ENCODE measurements around the gene PTGER1. TPM values are rescaled to one million over a fixed set of nuclear protein-coding genes. Genes with fewer than 3 reads are reported as not detected.
A peak's percentile ranks its signal among the peaks of the same experiment; 100 is the strongest.

Gene PTGER1
- total and polyA plus RNA-seq, 2 of the 8 experiments (the other 6 are each of a cell fraction or from before 2014, with no cell fraction given) = 0.20 to 0.41 TPM

GRCh38 chr19:14450168-14450874 is 24.8 kb downstream of the PTGER1 start:
- Histone ChIP-seq H3K4me3 (ENCODE audit: extremely low read depth in 1 of 4, insufficient read depth in 2 of 4, low read depth in 3 of 4, low read length in 4 of 4) (no peak overlapping the region), H4K20me1 (replicated peaks in 1 of 2; ENCODE audit: control insufficient read depth in 1 of 2, insufficient read depth in 2 of 2, low read length in 2 of 2) (peaks cover 6 to 7% of the 10 kb centered on the region in 2 experiments), H2AK5ac (ENCODE audit: low read depth, low read length) (peak overlapping the region; percentile 26; the same call in 1 of the 2 replicates), H3K23me2 (ENCODE audit: low read depth, low read length) (no peaks in the 10 kb centered on the region; the same call in 1 of the 2 replicates), H3K4me2 (ENCODE audit: insufficient read depth in 1 of 2, low read depth in 2 of 2, low read length in 2 of 2) (no peak overlapping the region), H2AFZ (ENCODE audit: low read length) (no peak overlapping the region), H4K5ac (ENCODE audit: insufficient read length, low read depth, low read length) (no peak overlapping the region), H2BK20ac (ENCODE audit: low read length) (0 out of 2 replicates have a peak overlapping the region, but pooled peaks have one; percentile 13), H3K36me3 (ENCODE audit: control insufficient read depth in 2 of 4, insufficient read depth in 4 of 4, low read length in 3 of 4) (peaks cover 10 to 46% (median 27%) of the 10 kb centered on the region in 4 experiments; a peak in 6 of 8 replicates), H2BK12ac (ENCODE audit: low read depth, low read length) (peak overlapping the region; percentile 1; the same call in 1 of the 2 replicates), H3K14ac (ENCODE audit: insufficient read length) (no peak overlapping the region), H3K4ac (replicated peaks; ENCODE audit: insufficient read length, low read depth, low read length) (no peak overlapping the region), H3K79me1 (ENCODE audit: low read depth, low read length) (peaks cover 2% of the 10 kb centered on the region; the same call in 1 of the 2 replicates), H2BK120ac (replicated peaks; ENCODE audit: low read depth, low read length) (no peak overlapping the region), H3K4me1 (replicated peaks in 1 of 4; ENCODE audit: control insufficient read depth in 3 of 4, insufficient read depth in 4 of 4, low read length in 3 of 4) (peaks cover 0 to 4% (median 0%) of the 10 kb centered on the region in 4 experiments; a peak in 1 of 7 replicates), H3K56ac (replicated peaks; ENCODE audit: insufficient read length, low read depth, low read length) (no peak overlapping the region), H3K9me3 (ENCODE audit: insufficient read depth in 2 of 2, low read depth in 1 of 2, low read length in 1 of 2) (no peaks in the 10 kb centered on the region), H2BK5ac (ENCODE audit: low read depth, low read length) (peak overlapping the region; percentile 52; the same call in 1 of the 2 replicates), H4K91ac (replicated peaks; ENCODE audit: insufficient read length, low read length) (no peak overlapping the region), H3K9ac (replicated peaks in 1 of 4; ENCODE audit: extremely low read depth in 1 of 4, low read depth in 3 of 4, low read length in 3 of 4) (no peak overlapping the region), H3K79me2 (ENCODE audit: control insufficient read depth in 1 of 2, insufficient read depth in 2 of 2, low read length in 2 of 2) (no peaks in the 10 kb centered on the region), H3K23ac (ENCODE audit: insufficient read length) (no peak overlapping the region), H3K18ac (ENCODE audit: extremely low read depth, low read length) (no peak overlapping the region; the same call in 1 of the 2 replicates), H4K8ac (ENCODE audit: extremely low read depth, insufficient read depth, low read length) (no peak overlapping the region), H2BK15ac (ENCODE audit: low read length) (no peak overlapping the region), H3K27me3 (replicated peaks in 1 of 4; ENCODE audit: control insufficient read depth in 3 of 4, extremely low read depth in 1 of 4, insufficient read depth in 3 of 4, low read length in 3 of 4) (no peaks in the 10 kb centered on the region), H3K27ac (ENCODE audit: low read depth, low read length) (no peak overlapping the region)
- FAIRE-seq = no peak
- WGBS, 2 experiments (ENCODE audit: extremely low coverage in 1 of 2, insufficient coverage in 1 of 2, insufficient read length in 1 of 2, insufficient replicate concordance in 2 of 2, low coverage in 1 of 2, low lambda C conversion rate in 2 of 2, missing lambda C conversion rate in 1 of 2) = 76% methylated on average over 25 of the region's 30 CpGs; no CpG with 5 or more reads in 1 of the 2 experiments
- POLR2A ChIA-PET (ENCODE audit: partially characterized antibody) = interaction anchor here (0.6 to 2.7 kb wide), 10 partner anchors 11 to 76 kb away, joined by 3 to 10 read pairs (median 4); partner anchors contain the start of gene PTGER1
- peak; percentile 94 to 99 for DNase-seq (ENCODE audit: low read depth in 1 of 2, low spot score in 2 of 2)
- CTCF ChIA-PET (ENCODE audit: partially characterized antibody) = interaction anchor here (0.6 to 2.8 kb wide), 5 partner anchors 16 to 30 kb away, joined by 3 to 20 read pairs (median 5); partner anchors contain the start of genes PKN1 and PTGER1
- TF ChIP-seq CBX5 (IDR thresholded peaks at IDR 0.05; ENCODE audit: low read depth, low read length) (no peak), EGR1 (IDR thresholded peaks at IDR 0.05; ENCODE audit: borderline replicate concordance, low read depth, low read length) (no peak), CHD2 (IDR thresholded peaks at IDR 0.05; ENCODE audit: low read length) (no peak), NANOG (IDR thresholded peaks at IDR 0.05; ENCODE audit: insufficient read depth, low read depth, low read length, poor library complexity, severe bottlenecking) (no peak), RBBP5 (IDR thresholded peaks at IDR 0.05; ENCODE audit: borderline replicate concordance, low read depth, low read length) (no peak), CTBP2 (IDR thresholded peaks at IDR 0.05; ENCODE audit: borderline replicate concordance, insufficient read depth, insufficient read length, low read length) (no peak), CTCF (IDR thresholded peaks at IDR 0.05; ENCODE audit: control extremely low read depth in 1 of 3, insufficient read depth in 1 of 3, low read depth in 1 of 3, low read length in 3 of 3) (no peak), HDAC6 (IDR thresholded peaks at IDR 0.05; ENCODE audit: low read depth, low read length) (no peak), BACH1 (IDR thresholded peaks at IDR 0.05; ENCODE audit: low read length) (no peak)
